Right ventricle myocardium superior (tissue), 1 donor: ENCODE measurements around the gene KCNK5. TPM values are rescaled to one million over a fixed set of nuclear protein-coding genes. Genes with fewer than 3 reads are reported as not detected.

Experiments used
- ATAC-seq: fragments of 200-7000 bp; cut with Tn5 transposase; one replicate; pipeline ENCODE4 v1.9.1; 2020; ENCODE audit warnings: mild to moderate bottlenecking; ENCODE audit not compliant: poor library complexity
- DNase-seq: peaks from one replicate; pipeline ENCODE4 v3.0.0-alpha.2; 2020
- intact Hi-C: fragments of 100-400 bp; cut with DNase I; formaldehyde crosslinking; loops from one replicate; pipeline ENCODE4 v1.11.2; 2022
- total RNA-seq: library from RNA; stranded (reverse); fragmentation: NEBNext Ultra II Directional; extraction: Animal tissue kit (Norgen Biotek cat#: 25700); gene quantifications from one replicate; pipeline ENCODE4 v1.2.1, GENCODE V29; 2021
- donor health status: DM: no; HTN: yes; CAD: no; lungs with severe emphysema.

KCNK5 gene
- total RNA-seq, 1 donor from 2014 or later = 0.65 TPM

DNA sequence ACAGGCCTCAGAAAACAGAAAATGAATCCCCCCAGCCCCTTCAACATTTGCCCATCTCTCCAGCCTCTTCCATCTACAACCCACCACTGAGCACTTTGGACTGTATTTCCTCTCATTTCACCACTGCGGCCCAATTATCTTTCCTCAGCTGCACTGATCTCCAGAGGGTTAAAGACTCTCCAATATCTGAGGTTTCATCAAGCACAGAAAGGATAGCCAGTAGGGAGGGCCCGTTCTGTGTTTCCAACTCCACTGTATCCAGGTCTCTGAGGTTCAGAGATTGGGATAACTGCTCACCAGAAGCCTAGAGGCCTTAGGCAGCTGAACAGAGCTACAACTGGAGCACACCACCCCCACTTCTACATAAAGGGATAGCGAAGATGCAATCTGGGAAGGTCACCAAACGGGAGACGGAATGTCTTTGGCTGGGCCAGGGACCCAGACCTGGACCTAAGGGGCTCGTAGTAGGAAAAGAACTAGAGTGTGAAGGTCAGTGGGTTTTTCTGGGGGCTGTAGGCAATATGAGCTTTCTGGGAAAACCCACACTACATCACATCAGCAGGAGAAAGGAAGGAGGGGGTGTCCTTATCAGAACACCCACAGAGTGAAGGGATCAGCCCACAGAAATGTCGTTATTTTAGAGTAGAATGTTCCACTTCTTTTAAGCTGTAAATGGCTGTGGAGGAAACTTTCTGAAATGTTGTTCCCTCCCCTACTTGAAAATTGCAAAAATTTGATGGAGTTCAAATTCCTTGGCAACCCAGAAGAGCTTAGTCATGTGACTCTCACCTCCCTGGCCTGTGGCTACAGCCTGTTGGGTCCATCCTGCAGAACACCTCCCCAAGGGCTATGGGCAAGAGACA is 7.3 kb downstream of the KCNK5 start:
- ATAC-seq (no peak), DNase-seq (no peak)
- intact Hi-C loops = no loop called here

DNA sequence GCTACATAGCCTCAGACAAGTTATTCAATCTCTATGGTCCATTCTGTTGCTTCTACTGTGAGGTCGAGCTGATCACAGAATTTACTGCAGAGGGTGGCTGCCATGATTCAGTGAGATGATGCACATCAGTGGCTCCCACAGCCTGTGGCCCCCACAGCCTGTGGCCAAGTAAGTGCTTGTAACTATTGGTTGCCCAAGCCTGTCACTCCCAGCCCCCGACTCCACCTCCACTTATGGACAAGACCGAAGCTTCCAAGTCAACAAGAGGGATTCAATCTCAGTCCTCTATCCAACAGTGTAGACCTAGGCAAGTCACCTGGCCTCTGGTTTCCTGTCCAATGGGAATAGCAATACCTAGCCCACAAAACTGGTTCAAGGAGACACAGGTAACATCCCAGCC is 8.2 kb downstream of the KCNK5 start:
- intact Hi-C loops = no loop called here
- DNase-seq (no peak), ATAC-seq (no peak)

DNA sequence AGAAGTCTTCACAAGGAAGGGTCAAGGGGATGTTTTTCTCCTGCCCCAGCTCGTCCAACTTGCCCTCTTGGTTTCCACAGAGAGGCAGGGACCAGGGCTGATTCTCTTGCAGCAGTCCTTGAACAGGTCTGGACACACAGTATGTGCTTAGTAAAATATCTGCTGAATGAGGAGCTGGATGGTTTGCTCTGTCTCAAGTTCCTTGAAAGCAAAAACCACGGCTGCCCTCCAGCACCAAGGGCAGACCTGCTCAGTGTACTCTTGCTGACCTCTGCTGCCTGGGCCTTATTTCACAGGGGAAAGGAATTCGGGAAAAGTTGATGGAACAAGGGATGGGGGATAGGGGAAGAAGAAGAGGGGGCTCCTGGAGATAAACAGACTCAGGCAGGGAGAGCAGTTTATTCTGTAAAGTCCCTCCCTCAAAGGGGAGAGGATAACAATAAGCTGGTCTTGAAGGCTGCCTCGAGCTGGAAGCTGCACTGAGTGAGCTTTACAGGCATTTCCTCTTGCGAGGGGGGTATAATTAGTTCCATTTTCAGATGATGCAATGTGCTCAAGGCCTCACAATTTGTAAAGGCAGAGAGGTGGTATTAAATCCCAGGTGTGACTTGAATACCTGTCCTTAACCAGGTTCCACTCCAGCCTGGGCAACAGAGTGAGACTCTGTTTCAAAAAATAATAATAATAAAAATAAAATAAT is 10.3 kb downstream of the KCNK5 start:
- ATAC-seq = no peak
- intact Hi-C loops = no loop called here
- no peak for DNase-seq

DNA sequence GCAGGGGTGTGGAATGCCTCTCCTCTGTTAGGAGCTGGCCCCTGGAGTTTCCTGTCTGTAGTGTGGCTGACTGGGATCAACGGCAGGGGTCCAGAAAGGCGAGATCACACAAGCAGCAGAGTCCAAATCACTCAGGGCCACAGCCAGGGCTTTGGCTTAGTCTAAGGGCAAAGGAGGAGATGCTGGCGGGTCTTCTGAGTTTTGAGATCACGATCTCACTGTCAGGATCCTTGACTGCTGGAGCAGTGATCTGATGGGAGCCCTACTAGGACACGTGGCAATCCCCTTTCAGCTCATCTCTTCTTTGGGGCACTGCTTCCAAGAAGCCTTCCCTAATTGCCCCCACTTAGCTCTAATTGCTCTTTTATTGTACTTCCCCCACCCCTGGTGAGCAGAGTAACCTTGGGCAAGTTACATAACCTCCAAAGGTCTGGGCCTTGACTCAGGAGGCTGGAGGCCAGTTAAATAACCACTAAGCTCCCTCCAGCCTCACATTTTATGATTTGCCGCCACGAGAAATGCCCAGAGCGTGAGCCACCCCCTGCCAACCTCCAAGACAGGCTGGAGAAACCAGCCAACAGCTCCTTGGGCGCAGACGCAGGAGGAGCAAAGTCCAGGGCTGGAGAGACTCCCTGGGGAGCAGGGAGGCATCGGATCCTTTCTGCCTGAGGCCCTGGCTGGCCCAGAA is 12.0 kb downstream of the KCNK5 start:
- ATAC-seq = no peak
- intact Hi-C loops = no loop called here
- no peak for DNase-seq

DNA sequence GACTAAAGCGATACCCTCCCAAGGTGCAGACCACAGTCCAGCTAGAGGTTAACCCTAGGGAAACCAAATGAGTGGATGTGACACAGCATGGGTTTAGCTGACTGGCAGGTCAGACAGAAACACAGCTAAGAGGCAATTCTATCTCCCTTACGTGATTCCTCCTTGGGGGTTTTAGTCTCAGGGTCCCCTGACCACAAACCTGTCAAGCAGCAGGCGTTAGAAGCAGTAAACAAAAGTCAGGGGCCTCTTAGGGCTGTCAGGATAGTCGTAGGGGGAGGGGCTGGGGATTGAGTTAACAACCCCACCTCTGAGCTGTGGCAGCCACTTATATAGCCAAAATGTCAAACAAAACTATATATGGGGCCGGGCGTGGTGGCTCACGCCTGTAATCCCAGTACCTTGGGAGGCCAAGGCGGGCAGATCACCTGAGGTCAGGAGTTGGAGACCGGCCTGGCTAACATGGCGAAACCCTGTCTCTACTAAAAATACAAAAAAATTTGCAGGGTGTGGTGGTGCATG is 13.6 kb downstream of the KCNK5 start:
- DNase-seq (no peak), ATAC-seq (no peak)
- intact Hi-C loops = no loop called here

DNA sequence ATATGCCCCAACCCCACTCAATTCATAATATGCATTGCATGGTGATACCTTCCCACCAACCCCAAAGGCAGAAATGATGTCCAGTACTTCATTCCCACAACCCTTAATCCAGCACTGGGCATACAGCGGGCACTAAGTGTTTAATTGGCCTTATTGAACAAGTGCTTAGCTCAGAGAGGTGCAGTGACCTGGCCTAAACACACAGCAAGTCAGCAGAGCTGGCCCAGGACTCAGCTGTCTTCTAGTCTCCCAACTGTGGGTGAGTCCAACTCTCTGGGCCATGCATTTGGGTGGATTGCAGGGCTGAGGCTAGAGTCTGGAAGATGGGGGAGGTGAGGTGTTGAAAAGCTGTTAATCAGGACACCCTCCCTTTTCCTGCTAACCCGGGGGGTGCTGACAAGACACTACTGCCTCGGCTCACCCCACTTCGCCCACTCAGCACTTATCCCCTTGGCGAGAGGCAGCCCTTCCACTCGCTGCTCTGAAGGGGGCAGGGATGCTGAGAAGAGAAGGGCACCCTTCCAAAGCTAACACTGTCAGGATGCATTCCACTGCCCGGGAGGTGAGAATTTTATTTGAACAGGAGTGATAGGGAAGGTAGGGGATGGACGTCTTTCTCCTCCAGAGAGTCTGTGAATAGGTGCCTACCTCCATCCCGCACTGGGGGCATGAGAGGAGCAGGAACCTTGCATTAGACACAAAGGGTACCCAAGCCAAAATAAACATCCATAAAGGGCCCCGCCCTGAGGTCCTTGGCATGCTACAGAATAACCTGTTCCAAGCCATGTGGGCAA is 14.2 kb downstream of the KCNK5 start:
- ATAC-seq (peak; percentile 34), DNase-seq (no peak)
- intact Hi-C loops = no loop called here

DNA sequence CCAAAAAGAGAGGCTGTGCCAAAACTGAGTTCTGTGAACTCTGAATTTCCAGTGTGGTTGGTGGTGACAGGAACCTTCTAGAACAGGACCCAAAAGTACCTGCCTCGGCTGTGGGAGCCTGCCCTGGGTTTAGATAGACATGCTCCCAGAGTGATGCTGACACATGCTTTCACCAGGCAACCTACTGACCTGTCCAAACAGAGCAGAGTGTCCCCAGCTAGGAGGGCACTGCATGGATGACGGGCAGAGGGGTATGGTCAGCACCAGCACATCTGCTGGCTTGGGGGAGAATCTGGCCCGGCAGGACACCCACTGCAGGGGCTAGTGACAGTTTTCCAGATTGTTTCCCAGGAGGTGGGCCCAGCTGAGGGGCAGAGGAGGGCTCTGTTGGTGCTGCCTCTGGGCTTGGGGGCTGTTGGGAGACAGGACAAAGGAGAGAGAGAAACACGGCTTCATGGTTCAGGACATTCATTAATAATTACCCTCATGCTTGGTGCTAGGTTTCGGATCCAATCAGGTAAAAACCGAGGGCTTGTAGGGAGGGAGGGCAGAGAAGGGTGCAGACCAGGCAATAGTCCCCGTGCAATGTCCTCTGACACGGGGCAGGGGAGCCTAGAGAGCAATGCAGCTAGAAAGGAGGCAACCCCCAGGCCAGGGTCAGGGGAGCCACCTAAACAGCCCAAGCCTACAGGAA is 15.0 kb downstream of the KCNK5 start:
- ATAC-seq = no peak
- no peak for DNase-seq
- intact Hi-C loops = no loop called here

DNA sequence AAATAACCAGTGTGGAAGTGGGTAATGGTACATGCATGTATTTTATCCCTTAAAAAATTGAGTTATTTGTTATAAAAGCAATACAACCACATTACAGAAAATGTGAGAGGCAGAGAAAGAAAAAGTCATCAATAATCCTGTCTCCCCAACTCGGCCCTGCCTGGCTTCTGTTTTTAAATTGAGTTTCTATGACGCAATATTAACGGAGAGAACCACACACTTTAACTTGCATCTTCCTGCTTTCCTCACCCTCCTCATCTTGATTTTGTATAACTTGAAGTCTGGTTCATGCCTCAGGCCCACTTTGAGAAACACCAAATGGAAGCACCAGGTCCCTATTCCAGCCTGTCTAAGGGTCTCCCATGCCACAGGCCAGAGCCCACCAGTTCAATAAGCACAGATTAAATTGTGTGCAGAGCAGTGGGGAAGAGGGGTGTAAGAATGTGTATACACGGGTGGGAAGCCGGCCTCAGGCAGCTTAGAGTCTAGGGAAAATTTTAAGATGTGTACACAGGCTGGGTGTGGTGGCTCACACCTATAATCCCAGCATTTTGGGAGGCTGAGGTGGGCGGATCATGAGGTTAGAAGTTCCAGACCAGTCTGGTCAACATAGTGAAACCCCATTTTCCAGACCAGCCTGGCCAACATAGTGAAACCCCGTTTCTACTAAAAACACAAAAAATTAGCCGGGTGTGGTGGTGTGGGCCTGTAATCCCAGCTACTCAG is 15.9 kb downstream of the KCNK5 start:
- ATAC-seq = no peak
- no peak for DNase-seq
- intact Hi-C loops = no loop called here

DNA sequence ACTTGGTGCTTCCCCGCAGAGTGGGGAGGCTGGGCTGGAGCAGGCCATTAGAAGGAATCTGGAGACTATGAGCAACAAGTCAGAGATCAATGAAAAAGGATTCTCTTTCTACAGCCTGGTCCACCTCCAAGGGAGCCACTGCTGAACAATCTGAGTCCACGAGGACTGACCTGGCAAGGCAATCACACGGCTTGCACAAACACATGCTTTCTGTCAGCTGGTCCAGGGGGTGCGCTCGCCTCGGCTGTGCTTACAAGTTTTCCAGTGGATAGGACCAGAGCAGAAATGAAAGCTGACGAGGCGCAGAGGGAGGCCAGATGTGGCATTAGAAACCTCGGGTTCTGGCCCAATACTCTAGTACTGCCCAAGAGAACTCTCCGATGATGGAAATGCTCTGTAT is 18.1 kb downstream of the KCNK5 start:
- intact Hi-C loops = no loop called here

DNA sequence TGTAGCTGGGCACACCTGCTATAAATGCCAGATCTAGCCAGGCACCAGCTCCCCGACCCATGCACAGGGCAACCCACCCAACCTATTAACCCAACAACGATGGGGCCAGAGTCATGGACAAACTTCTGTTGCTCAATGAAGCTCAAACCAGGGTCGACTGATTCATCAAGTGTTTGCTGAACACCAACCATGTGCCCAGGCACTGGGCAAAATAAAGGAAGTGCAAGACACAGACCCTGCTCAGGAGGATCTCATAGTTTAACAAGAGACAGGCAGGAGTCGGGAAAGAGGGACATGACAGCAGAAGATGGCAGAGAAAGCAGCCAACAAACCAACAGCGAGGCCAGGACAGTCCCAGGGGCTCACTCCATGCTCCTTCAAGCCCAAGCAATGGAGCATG is 18.8 kb downstream of the KCNK5 start:
- DNase-seq (no peak), ATAC-seq (no peak)
- intact Hi-C loops = no loop called here

More for the DNA sequence above, 18.1 kb downstream of the KCNK5 start:
- ATAC-seq (no peak), DNase-seq (no peak)

DNA sequence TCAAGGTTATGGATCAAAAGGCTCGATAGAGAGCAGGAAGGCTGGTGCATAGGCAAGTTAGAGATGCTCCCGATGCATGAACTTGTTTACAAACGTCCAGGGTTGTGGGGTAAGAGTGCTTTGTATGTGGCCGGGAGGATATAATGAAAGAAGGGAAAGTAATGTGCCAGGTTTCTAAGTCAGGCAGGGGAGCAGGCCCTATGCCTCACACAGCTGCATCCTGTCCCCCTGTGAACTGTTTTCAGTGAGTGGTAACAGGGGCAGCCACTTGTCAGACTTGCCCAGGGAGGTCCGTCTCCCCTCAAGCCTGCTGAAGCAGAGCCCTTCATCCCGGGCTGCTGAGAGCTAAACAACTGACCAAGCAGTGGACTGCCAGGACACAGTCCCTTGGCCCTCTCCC is 19.4 kb downstream of the KCNK5 start:
- DNase-seq = no peak
- intact Hi-C loops = no loop called here
- no peak for ATAC-seq

DNA sequence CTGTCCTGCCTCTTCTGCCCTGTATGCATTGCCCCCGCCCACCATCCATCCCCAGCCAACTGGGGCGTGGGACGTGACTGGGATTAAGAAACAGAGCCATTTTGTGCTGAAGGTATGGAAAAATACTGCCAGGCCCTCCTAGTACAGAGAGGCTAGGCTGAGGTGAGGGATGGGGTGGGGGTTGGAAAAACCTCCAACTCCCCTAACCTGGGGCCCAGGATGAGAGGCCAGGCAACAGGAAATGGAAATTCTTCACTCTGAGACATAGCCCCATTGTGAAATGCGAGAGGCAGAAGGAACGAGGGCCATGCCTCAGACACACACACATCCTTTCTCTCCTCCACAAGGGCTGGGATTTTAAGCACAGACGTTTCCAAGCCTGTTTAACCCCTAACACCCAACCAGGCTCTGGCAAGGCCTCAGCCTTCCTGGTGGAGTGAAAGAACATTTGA is 19.9 kb downstream of the KCNK5 start:
- ATAC-seq (no peak), DNase-seq (no peak)
- intact Hi-C loops = no loop called here

DNA sequence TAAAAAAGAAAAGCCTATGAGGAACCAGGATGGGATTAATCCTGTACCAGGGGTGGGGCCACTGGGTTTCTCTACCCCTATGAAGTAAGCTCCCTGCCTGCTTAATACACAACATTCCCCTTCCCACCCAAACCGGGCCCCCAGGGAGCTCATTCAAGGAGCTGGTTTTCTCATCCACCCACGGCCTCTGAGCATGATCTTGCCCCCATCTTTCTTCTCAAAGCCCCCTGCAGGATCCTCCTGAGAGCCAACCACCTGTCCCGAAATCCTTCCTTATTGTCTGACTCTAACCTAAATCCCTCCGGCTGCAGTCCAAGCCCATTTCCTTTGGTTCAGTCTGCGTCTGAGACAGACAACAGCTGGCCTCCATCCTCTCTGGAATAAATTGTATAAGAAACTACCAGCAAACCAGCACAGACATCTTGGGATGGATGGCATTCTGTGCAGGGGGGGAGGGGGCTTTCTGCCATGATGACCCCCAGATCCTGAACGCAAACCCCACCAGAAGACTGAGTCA is 21.0 kb downstream of the KCNK5 start:
- no peak for ATAC-seq
- intact Hi-C loops = no loop called here
- DNase-seq = no peak

DNA sequence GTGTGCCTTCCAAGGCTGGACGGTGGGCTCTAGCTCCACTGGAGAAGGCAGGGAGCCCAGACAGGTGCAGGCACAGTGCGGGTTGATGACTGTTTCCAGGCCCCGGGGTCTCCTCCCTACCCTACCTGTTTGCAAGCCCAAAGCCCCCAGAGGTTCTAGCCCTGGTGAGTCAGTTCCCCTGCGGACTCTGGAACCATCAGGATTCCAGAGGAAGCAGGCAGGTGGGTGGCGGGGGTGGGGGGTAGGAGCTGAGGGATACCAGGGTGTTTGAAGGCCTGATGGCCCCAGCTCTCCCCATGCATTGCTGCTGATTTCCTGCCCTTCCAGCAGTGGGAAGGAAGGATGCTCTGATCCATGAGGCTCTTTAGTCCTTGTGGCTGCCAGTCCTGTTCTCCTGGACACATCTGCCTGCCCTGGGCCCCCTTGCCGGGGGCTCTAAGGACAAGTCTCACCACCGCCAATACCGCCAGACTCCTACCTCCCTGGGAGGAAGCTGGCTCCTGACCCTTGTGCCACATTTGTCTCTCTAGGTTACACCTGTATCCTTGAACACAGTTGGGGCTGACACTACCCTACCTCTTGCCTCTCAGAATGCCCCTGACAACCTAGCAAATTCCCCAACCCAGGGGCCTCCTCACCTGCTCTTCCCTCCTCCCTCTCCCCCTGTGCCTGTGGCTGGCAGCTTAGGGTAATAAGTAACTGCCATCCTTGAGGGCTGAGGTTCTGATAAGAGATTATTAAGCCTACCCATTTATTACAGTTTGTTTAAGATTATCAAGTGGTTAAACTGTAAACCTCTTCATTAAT is 21.7 kb downstream of the KCNK5 start:
- ATAC-seq (no peak), DNase-seq (no peak)
- intact Hi-C loops = no loop called here

DNA sequence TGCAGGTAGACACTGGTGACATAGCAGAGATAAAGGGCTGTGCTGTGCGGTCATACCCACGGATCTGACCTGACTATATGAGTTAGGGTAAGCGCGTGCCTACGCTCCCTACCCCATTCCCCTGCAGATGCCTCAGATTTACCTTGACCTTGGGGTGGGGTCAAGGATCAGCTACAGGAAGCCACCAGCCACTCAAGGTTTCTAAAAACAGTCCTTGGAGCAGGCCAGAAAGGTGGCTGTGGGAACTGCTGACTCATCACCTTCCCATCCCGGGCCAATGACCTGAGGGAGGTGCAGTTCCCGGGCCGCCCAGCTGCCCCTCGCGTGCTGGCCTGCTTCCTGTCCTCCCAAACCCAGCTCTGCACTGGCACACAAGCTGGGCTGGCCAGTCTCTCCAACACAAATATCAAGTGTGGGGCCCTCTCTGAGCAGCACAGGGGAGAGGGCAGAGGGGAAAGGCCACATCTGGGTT is 23.0 kb downstream of the KCNK5 start:
- no peak for DNase-seq
- intact Hi-C loops = no loop called here
- ATAC-seq = no peak

DNA sequence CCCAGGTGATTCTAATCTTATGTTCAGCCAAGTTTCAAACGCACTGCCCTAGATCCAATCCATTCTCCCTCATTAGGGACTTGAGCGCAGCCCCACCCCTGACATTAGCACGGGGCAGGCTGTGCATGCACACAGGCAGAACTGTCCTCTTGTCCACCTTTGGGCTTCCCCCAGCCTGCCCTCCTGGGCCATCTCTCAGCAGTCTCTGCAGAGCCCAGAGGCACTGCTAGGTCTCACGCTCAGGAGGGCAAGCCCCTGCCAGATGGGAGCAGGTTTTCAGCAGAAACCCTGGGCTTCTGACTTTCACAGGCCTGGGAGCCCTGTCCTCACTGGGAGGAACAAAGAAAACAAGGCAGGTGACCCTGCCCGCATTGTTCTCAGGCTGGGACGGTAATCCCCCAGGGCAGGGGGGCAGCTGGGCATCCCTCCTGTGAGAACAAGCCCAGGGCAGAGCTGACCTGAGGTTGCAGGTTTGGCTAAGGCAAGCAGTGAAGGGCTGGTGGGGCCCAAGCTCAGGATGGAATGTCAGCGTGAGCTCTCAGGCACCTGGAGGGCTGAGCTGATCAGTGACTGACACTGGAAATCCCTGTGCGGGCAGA is 24.5 kb downstream of the KCNK5 start:
- DNase-seq = no peak
- intact Hi-C loops = no loop called here
- ATAC-seq = no peak
